ENCODE measurements around the gene PLEKHA4.

DNA sequence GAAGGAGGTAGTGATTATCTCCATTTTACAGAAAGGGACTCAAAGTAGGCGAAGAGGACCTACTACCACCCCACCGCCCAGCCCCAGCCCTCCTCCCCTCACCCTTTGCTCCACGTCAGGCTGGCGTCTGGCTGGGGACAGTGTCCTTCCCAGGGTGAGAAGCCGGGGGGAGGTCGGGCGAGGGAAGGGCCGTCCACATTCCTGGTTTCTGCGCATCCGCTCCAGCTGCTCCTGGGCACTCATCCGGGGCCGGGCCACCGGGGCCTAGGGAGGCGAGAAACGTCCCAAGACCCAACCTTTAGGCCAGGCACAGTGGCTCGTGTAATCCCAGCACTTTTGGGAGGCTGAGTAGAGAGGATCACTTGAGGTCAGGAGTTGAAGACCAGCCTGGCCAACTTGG is 27.4 kb downstream of the PLEKHA4 start:
- TF ChIP-seq POLR2A (IDR thresholded peaks at IDR 0.05): no peak
- TF ChIP-seq, protein P1, sequence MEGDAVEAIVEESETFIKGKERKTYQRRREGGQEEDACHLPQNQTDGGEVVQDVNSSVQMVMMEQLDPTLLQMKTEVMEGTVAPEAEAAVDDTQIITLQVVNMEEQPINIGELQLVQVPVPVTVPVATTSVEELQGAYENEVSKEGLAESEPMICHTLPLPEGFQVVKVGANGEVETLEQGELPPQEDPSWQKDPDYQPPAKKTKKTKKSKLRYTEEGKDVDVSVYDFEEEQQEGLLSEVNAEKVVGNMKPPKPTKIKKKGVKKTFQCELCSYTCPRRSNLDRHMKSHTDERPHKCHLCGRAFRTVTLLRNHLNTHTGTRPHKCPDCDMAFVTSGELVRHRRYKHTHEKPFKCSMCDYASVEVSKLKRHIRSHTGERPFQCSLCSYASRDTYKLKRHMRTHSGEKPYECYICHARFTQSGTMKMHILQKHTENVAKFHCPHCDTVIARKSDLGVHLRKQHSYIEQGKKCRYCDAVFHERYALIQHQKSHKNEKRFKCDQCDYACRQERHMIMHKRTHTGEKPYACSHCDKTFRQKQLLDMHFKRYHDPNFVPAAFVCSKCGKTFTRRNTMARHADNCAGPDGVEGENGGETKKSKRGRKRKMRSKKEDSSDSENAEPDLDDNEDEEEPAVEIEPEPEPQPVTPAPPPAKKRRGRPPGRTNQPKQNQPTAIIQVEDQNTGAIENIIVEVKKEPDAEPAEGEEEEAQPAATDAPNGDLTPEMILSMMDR (IDR thresholded peaks at IDR 0.05): no peak

Data from gastroesophageal sphincter (tissue), 3 donors.